HuH-7.5 (cell line): ENCODE data around the gene ETFDH.
"Not testable (repeated sequence)": the region's sequence is repeated elsewhere in the genome, so short reads cannot be mapped to it uniquely, and the experiment has no call there.

ENCODE experiments used
- DNase-seq: peaks from one replicate; pipeline ENCODE4 v3.0.0; 2011; ENCODE audit warnings: low spot score

Gene ETFDH

GRCh38 chr4:158754385-158755180 is 82.5 kb downstream of the ETFDH start:
- DNase-seq, result no peak

- not testable (repeated sequence) for DNase-seq
These were observed 83.7 kb downstream of the ETFDH start for GRCh38 chr4:158755819-158756218.

- DNase-seq, result no peak
These were observed 84.5 kb downstream of the ETFDH start for GRCh38 chr4:158756588-158756987.

- no peak for DNase-seq
These were observed 86.0 kb downstream of the ETFDH start for GRCh38 chr4:158758142-158758541.

GRCh38 chr4:158758703-158759102 is 86.6 kb downstream of the ETFDH start:
- DNase-seq, result no peak
